Gastrocnemius medialis (tissue), 4 donors: Measurements from ENCODE around the gene CFL2.

Experiments used
- POLR2A ChIP-seq, 2 donors: fragments of 450-650 bp; IDR thresholded peaks; one replicate each; pipeline ENCODE4 v1.6.1; 2017; ENCODE audit warnings: antibody characterized with exemption in 2 of 2, mild to moderate bottlenecking in 2 of 2, moderate library complexity in 2 of 2
- TF ChIP-seq, protein P1 (sequence below), 5 experiments: fragments of 450-650 bp in 3 of 5; fragments of 200-600 bp in 2 of 5; sonication (generic) in 2 of 5; IDR thresholded peaks in 4 of 5; conservative IDR thresholded peaks in 1 of 5; 1 replicate in 4 of 5; 2 replicates in 1 of 5; pipeline ENCODE4 v1.5.1; 2016 to 2019; ENCODE audit warnings: antibody characterized with exemption in 5 of 5, mild to moderate bottlenecking in 3 of 5, moderate library complexity in 3 of 5

DNA sequence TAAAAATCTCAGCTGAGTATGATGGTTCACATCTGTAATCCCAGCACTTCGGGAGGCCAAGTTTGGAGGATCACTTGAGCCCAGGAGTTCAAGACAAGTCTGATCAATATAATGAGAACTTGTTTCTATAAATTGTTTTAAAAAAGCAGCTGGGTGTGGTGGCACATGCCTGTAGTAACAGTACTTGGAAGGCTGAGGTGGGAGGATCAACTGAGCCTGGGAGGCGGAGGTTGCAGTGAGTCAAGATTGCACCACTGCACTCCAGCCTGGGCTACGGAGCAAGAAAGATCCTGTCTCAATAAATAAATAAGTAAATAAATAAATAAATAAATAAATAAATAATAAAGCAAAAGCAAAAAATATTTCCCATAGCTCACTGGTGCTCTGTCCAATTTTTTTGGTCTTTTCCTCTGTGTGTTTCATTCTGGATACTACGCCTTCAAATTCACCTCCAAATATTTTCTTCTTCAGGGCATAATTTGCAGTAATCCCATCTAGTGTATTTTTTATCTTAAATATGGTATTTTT, 51.8 kb downstream of the CFL2 start:
- TF ChIP-seq, protein P1, sequence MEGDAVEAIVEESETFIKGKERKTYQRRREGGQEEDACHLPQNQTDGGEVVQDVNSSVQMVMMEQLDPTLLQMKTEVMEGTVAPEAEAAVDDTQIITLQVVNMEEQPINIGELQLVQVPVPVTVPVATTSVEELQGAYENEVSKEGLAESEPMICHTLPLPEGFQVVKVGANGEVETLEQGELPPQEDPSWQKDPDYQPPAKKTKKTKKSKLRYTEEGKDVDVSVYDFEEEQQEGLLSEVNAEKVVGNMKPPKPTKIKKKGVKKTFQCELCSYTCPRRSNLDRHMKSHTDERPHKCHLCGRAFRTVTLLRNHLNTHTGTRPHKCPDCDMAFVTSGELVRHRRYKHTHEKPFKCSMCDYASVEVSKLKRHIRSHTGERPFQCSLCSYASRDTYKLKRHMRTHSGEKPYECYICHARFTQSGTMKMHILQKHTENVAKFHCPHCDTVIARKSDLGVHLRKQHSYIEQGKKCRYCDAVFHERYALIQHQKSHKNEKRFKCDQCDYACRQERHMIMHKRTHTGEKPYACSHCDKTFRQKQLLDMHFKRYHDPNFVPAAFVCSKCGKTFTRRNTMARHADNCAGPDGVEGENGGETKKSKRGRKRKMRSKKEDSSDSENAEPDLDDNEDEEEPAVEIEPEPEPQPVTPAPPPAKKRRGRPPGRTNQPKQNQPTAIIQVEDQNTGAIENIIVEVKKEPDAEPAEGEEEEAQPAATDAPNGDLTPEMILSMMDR (IDR thresholded peaks at IDR 0.05 in 4 of 5, conservative IDR thresholded peaks at IDR 0.05 in 1 of 5) = no peak
- TF ChIP-seq POLR2A (IDR thresholded peaks at IDR 0.05) = no peak
